ENCODE data around the gene ALG14. TPM values are rescaled to one million over a fixed set of nuclear protein-coding genes. Genes with fewer than 3 reads are reported as not detected.

Gene ALG14
- total and polyA plus RNA-seq, 10 of the 15 experiments (the other 5 are each of a cell fraction or from before 2014, with no cell fraction given), result 2.6 to 19.2 (median 7.5) TPM

DNA sequence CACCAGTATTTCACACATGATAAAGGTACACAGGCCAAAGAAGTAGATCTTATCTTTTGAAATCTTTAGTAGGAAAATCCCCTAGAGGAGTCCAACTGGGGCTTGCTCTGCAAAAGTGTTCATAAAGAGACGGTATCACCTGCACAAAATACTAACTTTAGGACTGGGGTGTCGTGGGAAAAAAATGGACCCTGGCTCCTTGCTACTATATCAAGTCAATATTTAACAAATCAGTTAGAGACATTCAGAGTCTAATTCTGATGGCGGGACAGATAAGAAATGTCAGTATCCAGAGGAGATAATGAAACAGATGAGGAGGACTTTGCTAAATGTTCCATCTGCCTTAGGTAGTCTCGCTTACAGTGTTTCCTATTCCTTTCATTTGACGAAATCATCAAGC, 120.2 kb downstream of the ALG14 start:
- Histone ChIP-seq H3K9me3 (replicated peaks; ENCODE audit: control insufficient read depth, insufficient read depth, low read length) (no peaks in the 10 kb centered on the region), H3K79me2 (ENCODE audit: control insufficient read depth, insufficient read depth, low read length) (no peaks in the 10 kb centered on the region), H2AFZ (ENCODE audit: control insufficient read depth, low read depth, low read length) (no peak overlapping the region), H4K20me1 (ENCODE audit: control insufficient read depth, insufficient read depth) (no peaks in the 10 kb centered on the region), H3K4me3 (no peak overlapping the region), H3K4me2 (ENCODE audit: control insufficient read depth, insufficient read depth) (no peak overlapping the region), H3K4me1 (ENCODE audit: control insufficient read depth, insufficient read depth, low read length) (no peaks in the 10 kb centered on the region), H3K36me3 (ENCODE audit: control insufficient read depth in 2 of 2, insufficient read depth in 2 of 2, low read length in 1 of 2) (no peaks in the 10 kb centered on the region), H3K27ac (ENCODE audit: control insufficient read depth, insufficient read depth) (no peak overlapping the region), H3K27me3 (replicated peaks in 1 of 2; ENCODE audit: control insufficient read depth in 2 of 2, insufficient read depth in 2 of 2, low read length in 1 of 2) (no peaks in the 10 kb centered on the region), H3K9ac (ENCODE audit: control insufficient read depth, insufficient read depth, low read length) (no peak overlapping the region)
- ChIA-PET SMC1A (ENCODE audit: uncharacterized antibody, unreplicated experiment) (no interaction called here), POLR2A (no interaction called here), CTCF (no interaction called here), RAD21 (ENCODE audit: unreplicated experiment) (no interaction called here)
- DNase-seq (ENCODE audit: low read depth, low spot score) (no peak), FAIRE-seq (no peak), ATAC-seq (no peak)
- in situ Hi-C loops (cut with MboI), result no loop called here
- WGBS (ENCODE audit: insufficient coverage, insufficient replicate concordance, low lambda C conversion rate, missing lambda C conversion rate), result 64% methylated on average over 5 of the region's 5 CpGs
- BruUV-seq (replicated peaks), result no TSS peak
- no peak for TF ChIP-seq CBFB (IDR thresholded peaks at IDR 0.05; ENCODE audit: low read depth)
- no peak for TF ChIP-seq NR2F1 (conservative IDR thresholded peaks at IDR 0.05)
- TF ChIP-seq, protein P1, sequence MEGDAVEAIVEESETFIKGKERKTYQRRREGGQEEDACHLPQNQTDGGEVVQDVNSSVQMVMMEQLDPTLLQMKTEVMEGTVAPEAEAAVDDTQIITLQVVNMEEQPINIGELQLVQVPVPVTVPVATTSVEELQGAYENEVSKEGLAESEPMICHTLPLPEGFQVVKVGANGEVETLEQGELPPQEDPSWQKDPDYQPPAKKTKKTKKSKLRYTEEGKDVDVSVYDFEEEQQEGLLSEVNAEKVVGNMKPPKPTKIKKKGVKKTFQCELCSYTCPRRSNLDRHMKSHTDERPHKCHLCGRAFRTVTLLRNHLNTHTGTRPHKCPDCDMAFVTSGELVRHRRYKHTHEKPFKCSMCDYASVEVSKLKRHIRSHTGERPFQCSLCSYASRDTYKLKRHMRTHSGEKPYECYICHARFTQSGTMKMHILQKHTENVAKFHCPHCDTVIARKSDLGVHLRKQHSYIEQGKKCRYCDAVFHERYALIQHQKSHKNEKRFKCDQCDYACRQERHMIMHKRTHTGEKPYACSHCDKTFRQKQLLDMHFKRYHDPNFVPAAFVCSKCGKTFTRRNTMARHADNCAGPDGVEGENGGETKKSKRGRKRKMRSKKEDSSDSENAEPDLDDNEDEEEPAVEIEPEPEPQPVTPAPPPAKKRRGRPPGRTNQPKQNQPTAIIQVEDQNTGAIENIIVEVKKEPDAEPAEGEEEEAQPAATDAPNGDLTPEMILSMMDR (IDR thresholded peaks at IDR 0.05 in 2 of 3, conservative IDR thresholded peaks at IDR 0.05 in 1 of 3; ENCODE audit: control insufficient read depth in 2 of 3, extremely low read depth in 1 of 3, insufficient read depth in 1 of 3, low read depth in 3 of 3, low read length in 3 of 3), result no peak
- no peak for TF ChIP-seq BCL11A (IDR thresholded peaks at IDR 0.05; ENCODE audit: low read depth, low read length)
- no peak for TF ChIP-seq MXI1 (IDR thresholded peaks at IDR 0.05; ENCODE audit: low read depth, low read length)
- TF ChIP-seq, protein P2, sequence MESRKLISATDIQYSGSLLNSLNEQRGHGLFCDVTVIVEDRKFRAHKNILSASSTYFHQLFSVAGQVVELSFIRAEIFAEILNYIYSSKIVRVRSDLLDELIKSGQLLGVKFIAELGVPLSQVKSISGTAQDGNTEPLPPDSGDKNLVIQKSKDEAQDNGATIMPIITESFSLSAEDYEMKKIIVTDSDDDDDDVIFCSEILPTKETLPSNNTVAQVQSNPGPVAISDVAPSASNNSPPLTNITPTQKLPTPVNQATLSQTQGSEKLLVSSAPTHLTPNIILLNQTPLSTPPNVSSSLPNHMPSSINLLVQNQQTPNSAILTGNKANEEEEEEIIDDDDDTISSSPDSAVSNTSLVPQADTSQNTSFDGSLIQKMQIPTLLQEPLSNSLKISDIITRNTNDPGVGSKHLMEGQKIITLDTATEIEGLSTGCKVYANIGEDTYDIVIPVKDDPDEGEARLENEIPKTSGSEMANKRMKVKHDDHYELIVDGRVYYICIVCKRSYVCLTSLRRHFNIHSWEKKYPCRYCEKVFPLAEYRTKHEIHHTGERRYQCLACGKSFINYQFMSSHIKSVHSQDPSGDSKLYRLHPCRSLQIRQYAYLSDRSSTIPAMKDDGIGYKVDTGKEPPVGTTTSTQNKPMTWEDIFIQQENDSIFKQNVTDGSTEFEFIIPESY (IDR thresholded peaks at IDR 0.05), result no peak
- TF ChIP-seq IRF4 (IDR thresholded peaks at IDR 0.05; ENCODE audit: low read depth, low read length), result no peak
- no peak for TF ChIP-seq SPI1 (IDR thresholded peaks at IDR 0.05; ENCODE audit: borderline replicate concordance, insufficient read depth, low read depth, low read length)
- no peak for TF ChIP-seq HDAC6 (IDR thresholded peaks at IDR 0.05; ENCODE audit: unreplicated experiment)
- no peak for TF ChIP-seq JUND (IDR thresholded peaks at IDR 0.05; ENCODE audit: low read depth, low read length)
- TF ChIP-seq NFYB (IDR thresholded peaks at IDR 0.05; ENCODE audit: insufficient read depth, low read depth, low read length), result no peak
- TF ChIP-seq, protein P3, sequence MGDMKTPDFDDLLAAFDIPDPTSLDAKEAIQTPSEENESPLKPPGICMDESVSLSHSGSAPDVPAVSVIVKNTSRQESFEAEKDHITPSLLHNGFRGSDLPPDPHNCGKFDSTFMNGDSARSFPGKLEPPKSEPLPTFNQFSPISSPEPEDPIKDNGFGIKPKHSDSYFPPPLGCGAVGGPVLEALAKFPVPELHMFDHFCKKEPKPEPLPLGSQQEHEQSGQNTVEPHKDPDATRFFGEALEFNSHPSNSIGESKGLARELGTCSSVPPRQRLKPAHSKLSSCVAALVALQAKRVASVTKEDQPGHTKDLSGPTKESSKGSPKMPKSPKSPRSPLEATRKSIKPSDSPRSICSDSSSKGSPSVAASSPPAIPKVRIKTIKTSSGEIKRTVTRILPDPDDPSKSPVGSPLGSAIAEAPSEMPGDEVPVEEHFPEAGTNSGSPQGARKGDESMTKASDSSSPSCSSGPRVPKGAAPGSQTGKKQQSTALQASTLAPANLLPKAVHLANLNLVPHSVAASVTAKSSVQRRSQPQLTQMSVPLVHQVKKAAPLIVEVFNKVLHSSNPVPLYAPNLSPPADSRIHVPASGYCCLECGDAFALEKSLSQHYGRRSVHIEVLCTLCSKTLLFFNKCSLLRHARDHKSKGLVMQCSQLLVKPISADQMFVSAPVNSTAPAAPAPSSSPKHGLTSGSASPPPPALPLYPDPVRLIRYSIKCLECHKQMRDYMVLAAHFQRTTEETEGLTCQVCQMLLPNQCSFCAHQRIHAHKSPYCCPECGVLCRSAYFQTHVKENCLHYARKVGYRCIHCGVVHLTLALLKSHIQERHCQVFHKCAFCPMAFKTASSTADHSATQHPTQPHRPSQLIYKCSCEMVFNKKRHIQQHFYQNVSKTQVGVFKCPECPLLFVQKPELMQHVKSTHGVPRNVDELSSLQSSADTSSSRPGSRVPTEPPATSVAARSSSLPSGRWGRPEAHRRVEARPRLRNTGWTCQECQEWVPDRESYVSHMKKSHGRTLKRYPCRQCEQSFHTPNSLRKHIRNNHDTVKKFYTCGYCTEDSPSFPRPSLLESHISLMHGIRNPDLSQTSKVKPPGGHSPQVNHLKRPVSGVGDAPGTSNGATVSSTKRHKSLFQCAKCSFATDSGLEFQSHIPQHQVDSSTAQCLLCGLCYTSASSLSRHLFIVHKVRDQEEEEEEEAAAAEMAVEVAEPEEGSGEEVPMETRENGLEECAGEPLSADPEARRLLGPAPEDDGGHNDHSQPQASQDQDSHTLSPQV (IDR thresholded peaks at IDR 0.05), result no peak
- TF ChIP-seq STAT1 (conservative IDR thresholded peaks at IDR 0.05), result no peak
- no peak for TF ChIP-seq TBL1XR1 (IDR thresholded peaks at IDR 0.05; ENCODE audit: low read depth, low read length)
- TF ChIP-seq RB1 (IDR thresholded peaks at IDR 0.05; ENCODE audit: borderline replicate concordance), result no peak
- intact Hi-C loops (cut with micrococcal nuclease; ENCODE audit: unreplicated experiment), result no loop called here
